Measurements from ENCODE around the gene FAM163B.

FAM163B gene

GRCh38 chr9:133606708-133607025, 2.5 kb downstream of the FAM163B start:
- Histone ChIP-seq H3K27ac (replicated peaks) (no peak overlapping the region), H3K27me3 (ENCODE audit: insufficient read depth, poor library complexity, severe bottlenecking) (peaks cover 3% of the 10 kb centered on the region), H3K4me3 (replicated peaks; ENCODE audit: insufficient read depth, low read length) (no peak overlapping the region)
- DNase-seq (ENCODE audit: low read depth in 1 of 2, low spot score in 1 of 2) = no peak
- TF ChIP-seq SPI1 (IDR thresholded peaks at IDR 0.05; ENCODE audit: borderline replicate concordance, low read depth) (no peak), REST (IDR thresholded peaks at IDR 0.05; ENCODE audit: insufficient replicate concordance, low read depth) (no peak), GABPA (IDR thresholded peaks at IDR 0.05; ENCODE audit: low read depth) (no peak), POLR2AphosphoS5 (IDR thresholded peaks at IDR 0.05; ENCODE audit: low read depth) (no peak), CTCF (IDR thresholded peaks at IDR 0.05; ENCODE audit: insufficient read depth, low read length) (no peak)

- no peak for TF ChIP-seq SPI1 (IDR thresholded peaks at IDR 0.05; ENCODE audit: borderline replicate concordance, low read depth)
- TF ChIP-seq GABPA (IDR thresholded peaks at IDR 0.05; ENCODE audit: low read depth) = no peak
- no peak for TF ChIP-seq REST (IDR thresholded peaks at IDR 0.05; ENCODE audit: insufficient replicate concordance, low read depth)
- no peak for TF ChIP-seq CTCF (IDR thresholded peaks at IDR 0.05; ENCODE audit: insufficient read depth, low read length)
- no peak for TF ChIP-seq POLR2AphosphoS5 (IDR thresholded peaks at IDR 0.05; ENCODE audit: low read depth)
- H3K27me3 ChIP-seq (ENCODE audit: insufficient read depth, poor library complexity, severe bottlenecking) = peaks cover 3% of the 10 kb centered on the region
- H3K27ac ChIP-seq (replicated peaks) = no peak overlapping the region
- H3K4me3 ChIP-seq (replicated peaks; ENCODE audit: insufficient read depth, low read length) = no peak overlapping the region
- DNase-seq (ENCODE audit: low read depth in 1 of 2, low spot score in 1 of 2) = no peak
These were observed 3.1 kb downstream of the FAM163B start for GRCh38 chr9:133605856-133606707.

- no peak overlapping the region for H3K4me3 ChIP-seq (replicated peaks; ENCODE audit: insufficient read depth, low read length)
- no peak for DNase-seq (ENCODE audit: low read depth in 1 of 2, low spot score in 1 of 2)
- TF ChIP-seq SPI1 (IDR thresholded peaks at IDR 0.05; ENCODE audit: borderline replicate concordance, low read depth) (no peak), POLR2AphosphoS5 (IDR thresholded peaks at IDR 0.05; ENCODE audit: low read depth) (no peak)
- H3K27ac ChIP-seq (replicated peaks) = no peak overlapping the region
- peaks cover 3% of the 10 kb centered on the region for H3K27me3 ChIP-seq (ENCODE audit: insufficient read depth, poor library complexity, severe bottlenecking)
These were observed 3.7 kb downstream of the FAM163B start for GRCh38 chr9:133605446-133605845.

- TF ChIP-seq GABPA (IDR thresholded peaks at IDR 0.05; ENCODE audit: low read depth) (no peak), POLR2AphosphoS5 (IDR thresholded peaks at IDR 0.05; ENCODE audit: low read depth) (no peak), CTCF (IDR thresholded peaks at IDR 0.05; ENCODE audit: insufficient read depth, low read length) (no peak), SPI1 (IDR thresholded peaks at IDR 0.05; ENCODE audit: borderline replicate concordance, low read depth) (no peak), REST (IDR thresholded peaks at IDR 0.05; ENCODE audit: insufficient replicate concordance, low read depth) (no peak)
- DNase-seq (ENCODE audit: low read depth in 1 of 2, low spot score in 1 of 2) = no peak
- no peak overlapping the region for H3K27ac ChIP-seq (replicated peaks)
- H3K27me3 ChIP-seq (ENCODE audit: insufficient read depth, poor library complexity, severe bottlenecking) = peaks cover 3% of the 10 kb centered on the region
- H3K4me3 ChIP-seq (replicated peaks; ENCODE audit: insufficient read depth, low read length) = no peak overlapping the region
These were observed 4.3 kb downstream of the FAM163B start for GRCh38 chr9:133604856-133605255.
